Panc1 (cell line): ENCODE results near the gene BOD1. TPM values are rescaled to one million over a fixed set of nuclear protein-coding genes. Genes with fewer than 3 reads are reported as not detected.

Source experiments
- ATAC-seq: fragments of 200-7000 bp; cut with Tn5 transposase; 2 replicates; pipeline ENCODE4 v1.9.1; 2020; ENCODE audit warnings: mild to moderate bottlenecking, moderate library complexity
- BruUV-seq: library from RNA; stranded (reverse); fragments of 400-500 nt; replicated peaks from 2 replicates; lab custom pipeline; 2021; lab: Mats Ljungman, UMichigan
- CTCF ChIA-PET: fragments of 300-600 bp; sonication (Branson Sonifier 250); formaldehyde crosslinking; loops from one replicate; lab custom pipeline; 2022; ENCODE audit warnings: antibody characterized with exemption; lab: Charles Lee
- POLR2A ChIA-PET: fragments of 300-600 bp; sonication (Branson Sonifier 250); formaldehyde crosslinking; loops from one replicate; lab custom pipeline; 2022; ENCODE audit warnings: antibody characterized with exemption; lab: Charles Lee
- DNase-seq: peaks from one replicate; pipeline ENCODE4 v3.0.0-alpha.2; 2010; ENCODE audit warnings: low read depth, low spot score
- H3K27ac ChIP-seq: 2 replicates; pipeline ENCODE4 v1.5.1; 2011; ENCODE audit warnings: mild to moderate bottlenecking, low read length, inconsistent platforms
- H3K27me3 ChIP-seq: fragments of 200-500 bp; sonication (Bioruptor generic); 2 replicates; pipeline ENCODE4 v1.6.0; 2014; ENCODE audit warnings: low read length, inconsistent platforms; ENCODE audit not compliant: control insufficient read depth, insufficient read depth
- H3K36me3 ChIP-seq: fragments of 200-500 bp; sonication (Bioruptor generic); 2 replicates; pipeline ENCODE4 v1.5.1; 2014; ENCODE audit warnings: inconsistent platforms, mild to moderate bottlenecking, low read length, moderate library complexity; ENCODE audit not compliant: control insufficient read depth, insufficient read depth
- H3K4me1 ChIP-seq: 2 replicates; pipeline ENCODE4 v1.5.1; 2011; ENCODE audit warnings: inconsistent platforms, mild to moderate bottlenecking, low read length, moderate library complexity; ENCODE audit not compliant: control insufficient read depth, insufficient read depth
- H3K4me3 ChIP-seq, 2 experiments: 2 replicates each; pipeline ENCODE4 v1.5.1; 2011 to 2012; ENCODE audit warnings: low read depth in 2 of 2, low read length in 2 of 2, mild to moderate bottlenecking in 2 of 2, inconsistent platforms in 1 of 2, moderate library complexity in 1 of 2
- H3K9me3 ChIP-seq: fragments of 200-500 bp; sonication (Bioruptor generic); 2 replicates; pipeline ENCODE4 v1.5.1; 2014; ENCODE audit warnings: low read depth, mild to moderate bottlenecking, inconsistent platforms, low read length, moderate library complexity; ENCODE audit not compliant: control insufficient read depth, insufficient read depth
- CTCF ChIP-seq: fragments of 450-650 bp; IDR thresholded peaks from 2 replicates; pipeline ENCODE4 v1.5.1; 2017; ENCODE audit warnings: mild to moderate bottlenecking
- POLR2AphosphoS5 ChIP-seq: IDR thresholded peaks from 2 replicates; pipeline ENCODE4 v1.6.1; 2012; ENCODE audit warnings: mild to moderate bottlenecking, low read depth, low read length, moderate library complexity
- REST ChIP-seq, 2 experiments: IDR thresholded peaks; 2 replicates each; pipeline ENCODE4 v1.6.1; 2011 to 2012; ENCODE audit warnings: low read depth in 2 of 2, control low read depth in 1 of 2, low read length in 1 of 2, mild to moderate bottlenecking in 1 of 2, moderate library complexity in 1 of 2; ENCODE audit not compliant: insufficient read depth in 1 of 2
- SIN3A ChIP-seq: IDR thresholded peaks from 2 replicates; pipeline ENCODE4 v1.6.1; 2012; ENCODE audit warnings: low read depth, mild to moderate bottlenecking, low read length, moderate library complexity, borderline replicate concordance; ENCODE audit not compliant: insufficient read depth
- TCF7L2 ChIP-seq: IDR thresholded peaks from 2 replicates; pipeline ENCODE4 v1.6.1; 2011; ENCODE audit warnings: mild to moderate bottlenecking, low read depth, low read length, inconsistent platforms
- in situ Hi-C: cut with HindIII; loops from 2 replicates; pipeline ENCODE4 v1.10.0; 2016; ENCODE audit warnings: low sequenced_read_pairs, low pct_unique_long_range_greater_than_20kb
- intact Hi-C: fragments of 100-400 bp; cut with micrococcal nuclease; formaldehyde crosslinking; loops from one replicate; pipeline ENCODE4 v1.10.0; 2022; ENCODE audit not compliant: unreplicated experiment
- total RNA-seq: library from RNA; stranded (reverse); gene quantifications from one replicate; pipeline ENCODE4 v1.2.1, GENCODE V29; 2021; ENCODE audit not compliant: unreplicated experiment

BOD1 gene
- total RNA-seq, 1 experiment from 2014 or later, result 86.1 TPM

- in situ Hi-C loops (no loop called here), intact Hi-C loops (loop anchor here (5.0 kb wide), 1 partner anchor 238 kb away; no protein-coding TSS in a partner anchor)
- POLR2A ChIA-PET, result interaction anchor here (0.6 kb wide), 1 partner anchor 596 kb away, joined by 5 read pairs; no protein-coding TSS in a partner anchor
- CTCF ChIA-PET, result interaction anchor here (1.0 kb wide), 1 partner anchor 9 kb away, joined by 4 read pairs; no protein-coding TSS in a partner anchor
- H3K27me3 ChIP-seq, result no peaks in the 10 kb centered on the region
- no TSS peak for BruUV-seq
- no peak overlapping the region for H3K4me3 ChIP-seq
- H3K9me3 ChIP-seq, result peaks cover 4% of the 10 kb centered on the region; the same call in 1 of the 2 replicates
- ATAC-seq (no peak), DNase-seq (no peak)
- TF ChIP-seq POLR2AphosphoS5 (no peak), SIN3A (no peak), TCF7L2 (no peak), REST (IDR thresholded peaks at IDR 0.05; ENCODE audit: insufficient read depth in 1 of 2, low read depth in 2 of 2, low read length in 1 of 2) (no peak), CTCF (no peak)
- no peaks in the 10 kb centered on the region for H3K4me1 ChIP-seq
- no peaks in the 10 kb centered on the region for H3K36me3 ChIP-seq
- H3K27ac ChIP-seq, result no peak overlapping the region
These were observed 45.9 kb downstream of the BOD1 start for GRCh38 chr5:173570321-173571090.

GRCh38 chr5:173568703-173569102 is 47.7 kb downstream of the BOD1 start:
- TF ChIP-seq POLR2AphosphoS5 (no peak), CTCF (no peak), SIN3A (no peak), REST (IDR thresholded peaks at IDR 0.05; ENCODE audit: insufficient read depth in 1 of 2, low read depth in 2 of 2, low read length in 1 of 2) (no peak), TCF7L2 (no peak)
- Histone ChIP-seq H3K9me3 (peaks cover 4% of the 10 kb centered on the region; the same call in 1 of the 2 replicates), H3K4me3 (no peak overlapping the region), H3K36me3 (no peaks in the 10 kb centered on the region), H3K27me3 (no peaks in the 10 kb centered on the region), H3K27ac (no peak overlapping the region), H3K4me1 (no peaks in the 10 kb centered on the region)
- no peak for DNase-seq
- no TSS peak for BruUV-seq
- CTCF ChIA-PET, result interaction anchor here (1.2 kb wide), 1 partner anchor 273 kb away, joined by 3 read pairs; no protein-coding TSS in a partner anchor
- intact Hi-C loops (no loop called here), in situ Hi-C loops (no loop called here)
- POLR2A ChIA-PET, result no interaction called here
- ATAC-seq, result no peak
